Ureter (tissue), 1 donor: Measurements from ENCODE around the gene ASPG. TPM values are rescaled to one million over a fixed set of nuclear protein-coding genes. Genes with fewer than 3 reads are reported as not detected.

ENCODE experiments used
- DNase-seq: peaks from one replicate; pipeline ENCODE4 v3.0.0-alpha.2; 2020; ENCODE audit warnings: low spot score
- total RNA-seq: library from RNA; stranded (reverse); gene quantifications from one replicate; pipeline ENCODE4 v1.2.4, GENCODE V29; 2023
- donor health status: DM: yes; HTN: yes; CAD: no.

The ASPG gene
- total RNA-seq, 1 donor from 2014 or later: 6.4 TPM

DNA sequence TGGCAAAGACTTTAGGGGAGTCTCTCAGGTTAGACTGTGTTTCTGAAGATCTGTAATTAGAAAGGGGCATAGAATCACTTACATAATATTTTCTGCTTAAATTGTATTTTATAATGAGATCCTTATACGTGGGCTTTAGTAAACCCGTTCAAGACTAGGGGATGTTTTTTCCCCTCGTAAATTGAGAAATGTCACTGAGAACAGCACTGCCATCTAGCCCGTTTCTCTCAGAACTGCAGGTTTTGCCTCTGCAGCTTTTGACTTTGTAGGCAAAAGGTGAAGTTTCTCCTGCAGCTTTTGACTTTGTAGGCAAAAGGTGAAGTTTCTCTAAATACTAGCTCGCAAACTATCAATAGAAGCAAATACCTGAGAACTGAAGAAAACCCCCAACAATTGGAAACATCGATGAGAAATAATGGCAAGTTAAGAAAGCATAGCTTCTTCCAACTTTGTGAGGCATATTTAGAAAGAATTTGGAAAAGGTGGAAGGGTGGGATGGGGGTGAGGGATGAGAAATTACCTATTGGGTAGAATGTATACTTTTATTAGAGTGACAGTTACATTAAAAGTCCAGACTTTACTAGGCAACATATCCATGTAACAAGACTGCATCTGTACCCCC, 9.9 kb upstream of the ASPG start:
- no peak for DNase-seq

DNA sequence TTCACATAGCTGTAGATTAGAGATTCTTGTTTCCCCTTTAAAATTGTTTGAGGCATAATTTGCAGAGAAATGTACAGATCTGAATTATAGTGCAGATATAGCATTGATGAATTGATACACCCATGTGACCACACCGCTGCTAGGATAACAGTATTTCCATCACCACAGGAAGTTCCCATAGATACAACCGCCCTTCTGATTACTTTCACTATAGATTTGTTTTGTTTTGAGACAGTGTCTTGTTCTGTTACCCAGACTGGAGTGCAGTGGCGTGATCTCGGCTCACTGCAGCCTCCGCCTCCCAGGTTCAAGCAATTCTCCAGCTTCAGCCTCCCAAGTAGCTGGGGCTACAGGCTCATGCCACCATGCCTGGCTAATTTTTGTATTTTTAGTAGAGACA, 8.8 kb upstream of the ASPG start:
- no peak for DNase-seq

DNA sequence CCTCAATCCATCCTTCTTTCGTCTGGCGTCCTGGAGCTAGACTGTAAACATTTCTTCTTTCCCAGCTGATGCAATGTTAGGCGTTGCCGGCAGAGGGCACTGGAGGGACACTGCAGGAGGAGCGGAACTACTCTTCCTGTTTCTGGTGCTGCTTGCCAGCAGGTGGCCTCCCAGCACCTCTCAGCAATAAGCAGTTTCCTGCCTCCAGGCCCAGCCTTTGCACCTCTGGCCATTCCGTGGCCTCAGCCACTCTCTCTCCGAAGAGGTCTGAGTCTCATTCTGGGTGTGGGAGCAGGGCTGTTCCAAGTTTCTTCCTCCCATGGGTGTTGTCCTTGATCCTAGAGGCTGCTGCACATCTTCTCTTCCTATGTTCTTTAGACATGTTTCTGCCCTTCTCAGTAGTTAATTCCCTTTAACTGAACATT, 7.5 kb upstream of the ASPG start:
- peak; percentile 91 for DNase-seq

DNA sequence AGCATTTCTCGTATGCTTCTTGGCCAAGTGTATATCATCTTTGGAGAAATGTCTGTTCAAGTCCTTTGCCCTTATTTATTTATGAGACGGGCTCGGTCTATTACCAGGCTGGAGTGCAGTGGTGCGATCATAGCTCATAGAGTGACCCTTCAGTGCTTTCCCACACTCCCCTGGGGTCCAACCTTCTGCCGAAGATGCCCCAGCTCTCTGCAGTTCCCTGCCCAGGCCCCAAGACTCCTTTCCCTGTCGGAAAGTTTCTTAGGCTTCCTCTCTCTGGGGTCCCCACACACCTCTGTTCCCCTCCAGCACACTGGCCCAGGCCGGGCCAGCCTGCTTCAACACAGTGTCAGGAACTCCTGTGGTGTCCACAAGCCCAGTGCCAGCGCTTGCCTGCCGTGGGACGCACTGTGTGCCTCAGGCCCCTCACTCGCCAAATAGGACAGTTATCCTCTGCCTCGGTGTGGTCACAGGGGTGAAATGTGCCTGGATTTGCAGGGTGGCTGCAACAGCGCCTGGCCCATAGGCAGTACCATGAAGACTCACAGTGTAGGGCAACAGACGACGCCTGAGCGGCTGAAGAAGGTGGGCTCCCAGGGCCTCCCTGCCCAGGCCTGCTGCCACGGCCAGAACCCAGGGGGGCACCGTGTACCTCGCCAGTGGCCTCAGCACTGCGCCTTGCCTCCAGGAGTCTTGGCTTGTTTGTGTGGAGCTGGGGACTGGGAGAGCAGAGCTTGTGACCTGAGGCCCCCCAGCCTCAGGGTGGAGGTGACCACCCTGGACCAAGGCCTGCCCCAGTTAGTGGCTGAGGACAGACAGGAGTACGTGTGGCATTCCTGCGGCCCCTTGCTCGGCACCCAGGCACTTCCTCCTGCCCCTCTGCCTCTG, 4.9 kb upstream of the ASPG start:
- no peak for DNase-seq

DNA sequence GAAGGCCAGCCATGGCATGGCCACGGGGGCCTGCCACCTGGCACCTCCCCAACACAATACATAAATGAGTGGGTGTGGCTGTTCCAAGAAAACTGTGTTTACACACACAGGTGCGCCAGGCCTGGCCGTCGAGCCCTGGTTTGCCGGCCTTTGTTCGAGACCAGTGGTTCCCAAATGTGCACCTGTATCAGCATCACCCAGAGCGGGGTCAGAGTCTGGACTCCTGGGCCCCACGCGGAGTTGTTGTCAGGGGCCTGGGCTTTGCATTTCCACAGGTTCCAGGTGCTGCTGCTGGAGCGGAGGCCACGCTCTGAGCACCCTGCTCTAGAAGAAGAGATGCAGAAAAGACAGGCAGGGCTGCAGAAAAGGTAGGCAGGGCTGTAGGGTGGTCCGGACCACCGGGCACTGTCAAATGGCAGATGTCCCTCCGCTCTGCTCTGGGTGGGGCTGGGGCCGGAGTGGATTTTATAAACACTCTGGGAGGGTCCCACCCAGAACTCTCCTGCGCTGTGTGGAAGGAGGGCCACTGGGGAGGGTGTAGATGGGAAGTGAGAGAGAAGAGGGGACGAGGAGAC, 4.2 kb upstream of the ASPG start:
- DNase-seq: peak; percentile 41

DNA sequence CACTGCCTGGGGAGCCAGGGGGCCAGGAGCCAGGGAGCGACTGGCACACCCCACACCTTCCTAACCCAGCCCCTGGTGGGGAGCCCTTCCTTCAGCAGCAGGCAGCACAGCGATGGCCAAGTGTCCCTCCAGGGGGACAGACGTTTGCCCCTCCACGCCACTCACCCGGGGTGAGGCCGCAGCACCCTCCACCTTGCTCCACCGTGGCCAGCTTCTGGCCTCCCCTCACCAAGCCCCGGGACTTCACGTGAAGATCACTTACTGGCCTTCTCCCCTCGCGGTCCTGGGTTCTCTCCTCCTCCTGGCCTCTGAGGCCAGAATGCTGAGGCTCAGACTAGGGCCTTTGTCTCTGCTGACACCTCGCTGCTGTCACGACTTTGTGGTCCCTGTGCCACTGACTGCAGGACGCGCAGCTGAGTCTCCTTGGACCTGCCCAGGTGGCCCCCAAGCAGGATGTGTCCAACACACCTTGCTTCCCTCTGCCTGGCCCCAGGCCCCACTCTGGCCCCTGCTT, 3.5 kb upstream of the ASPG start:
- DNase-seq: no peak

DNA sequence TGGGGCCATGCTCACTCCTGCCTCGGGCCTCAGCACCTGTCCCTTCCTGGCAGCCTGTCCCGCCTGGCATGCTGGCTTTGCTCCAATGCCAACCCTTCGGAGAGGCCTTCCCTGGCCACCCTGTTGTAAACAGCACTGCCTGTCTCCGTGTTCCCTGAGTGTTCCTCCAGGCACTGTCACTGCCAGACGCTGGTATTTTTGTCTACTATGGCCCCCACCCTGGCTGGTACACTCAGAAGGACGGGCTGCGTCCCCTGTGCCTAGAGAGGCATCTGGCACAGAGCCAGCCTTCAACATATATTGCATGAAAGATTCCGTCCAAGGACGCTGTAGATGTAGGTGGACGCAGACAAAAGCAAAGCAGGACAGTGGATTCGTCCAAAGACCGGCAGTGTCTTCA, 2.7 kb upstream of the ASPG start:
- DNase-seq: no peak

DNA sequence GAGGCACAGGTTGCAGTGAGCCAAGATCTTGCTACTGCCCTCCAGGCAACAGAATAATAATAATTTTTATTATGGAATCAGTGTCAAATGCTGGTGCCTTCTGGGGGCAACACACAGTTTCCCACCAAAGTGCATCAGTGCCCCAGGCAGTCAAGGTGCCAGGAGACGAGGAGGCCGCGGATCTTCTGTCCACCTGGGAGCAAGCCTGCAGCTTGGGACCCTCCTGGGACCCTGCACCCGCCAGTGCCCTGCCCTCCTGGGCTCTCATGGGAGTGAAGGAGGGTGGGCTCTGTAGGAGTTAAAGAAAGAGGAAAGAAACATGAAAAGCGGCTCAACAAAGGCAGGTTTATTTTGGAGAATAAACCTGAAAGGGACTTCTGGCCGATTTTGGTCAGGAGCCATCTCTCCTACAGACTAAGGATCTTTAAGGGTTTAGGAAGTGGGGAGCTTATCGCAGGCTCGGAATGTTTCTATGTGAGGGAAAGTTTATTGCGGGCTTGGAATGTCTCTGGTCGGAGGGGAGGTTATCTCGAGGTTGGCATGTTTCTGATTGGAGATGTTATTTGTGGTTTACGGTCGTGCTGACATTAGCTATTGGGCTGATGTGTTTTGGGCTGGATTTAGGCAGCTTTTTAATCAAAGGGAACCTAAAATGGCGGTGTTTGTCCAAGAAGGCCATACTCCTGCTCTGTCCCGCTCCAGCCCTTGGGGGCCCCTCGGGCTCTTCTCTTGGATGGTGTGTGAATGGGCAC, 1.1 kb upstream of the ASPG start:
- DNase-seq: no peak

DNA sequence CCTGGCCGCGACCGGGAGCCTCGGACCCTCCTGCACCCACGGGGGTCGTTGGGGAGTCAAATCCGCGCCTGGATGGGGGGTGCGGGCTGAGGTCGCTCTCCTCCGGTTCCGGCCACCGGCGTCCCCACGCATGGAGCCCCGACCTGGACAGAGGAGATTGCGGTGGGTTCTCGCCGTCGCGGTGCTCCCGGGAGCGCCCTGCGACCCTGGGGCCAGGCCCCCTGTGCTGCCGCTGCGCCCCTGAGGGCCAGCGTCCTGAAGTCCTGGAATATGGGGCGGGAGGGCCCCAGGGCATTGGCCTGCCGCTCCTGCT, 345 bp downstream of the ASPG start:
- DNase-seq: no peak

DNA sequence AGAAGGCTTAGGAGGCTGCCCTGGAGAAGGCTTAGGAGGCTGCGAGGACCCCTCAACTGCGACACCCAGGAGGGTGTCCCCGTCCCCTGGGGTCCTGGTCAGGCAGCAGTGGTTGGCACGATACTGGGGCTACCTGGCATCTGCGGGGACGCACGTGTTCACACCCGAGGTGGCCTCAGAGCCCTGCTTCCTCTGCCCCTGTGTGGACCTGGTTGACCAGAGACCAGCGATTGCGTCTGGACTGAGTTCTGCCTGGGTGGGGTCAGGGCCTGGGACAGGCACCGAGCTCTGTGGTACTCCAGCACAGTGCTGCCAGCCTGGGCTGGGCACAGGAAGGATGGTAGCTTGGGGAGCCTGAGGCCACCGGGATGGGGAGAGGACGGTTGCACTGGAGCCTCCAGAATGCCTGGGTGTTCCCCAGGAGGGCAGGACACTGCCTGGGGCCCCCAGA, 735 bp downstream of the ASPG start:
- peak; percentile 43 for DNase-seq

DNA sequence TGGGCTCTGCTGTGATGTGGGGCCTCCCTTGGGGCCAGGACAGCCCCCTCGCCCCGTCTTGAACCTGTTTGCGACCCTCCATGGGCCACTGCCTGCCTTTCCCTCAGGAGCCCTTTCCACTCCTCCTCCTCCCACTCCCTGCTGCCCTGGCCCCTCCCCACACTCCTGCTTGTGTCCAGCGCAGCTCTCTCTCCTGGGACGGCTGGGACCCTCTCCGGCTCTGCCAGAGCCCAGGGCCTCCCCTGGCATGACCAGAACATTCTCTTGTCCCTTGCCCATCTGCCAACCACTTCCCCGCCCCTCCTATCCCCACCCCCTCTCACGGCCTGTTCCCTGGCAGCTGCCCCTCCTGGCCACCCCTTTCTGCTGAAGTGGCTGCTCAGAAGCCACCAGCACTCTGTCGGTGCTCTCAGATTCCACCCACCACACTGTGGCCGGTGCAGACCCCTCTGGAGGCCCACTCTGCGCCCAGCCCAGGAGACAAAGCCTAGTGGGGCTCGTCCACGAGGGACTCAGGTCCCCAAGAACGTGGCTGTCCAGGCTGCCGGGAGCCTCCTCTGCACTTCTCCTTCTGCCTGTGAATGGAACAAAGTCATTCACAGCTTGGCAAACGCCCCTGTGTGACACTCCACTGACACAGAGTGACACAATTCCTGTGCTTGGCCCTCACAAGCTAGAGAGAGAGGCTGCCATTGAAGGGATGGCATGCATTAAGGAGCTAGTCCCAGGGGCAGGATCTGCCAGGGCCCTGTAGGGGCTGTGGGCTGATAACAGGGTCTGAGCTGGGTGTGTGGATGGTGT, 1.4 kb downstream of the ASPG start:
- no peak for DNase-seq

DNA sequence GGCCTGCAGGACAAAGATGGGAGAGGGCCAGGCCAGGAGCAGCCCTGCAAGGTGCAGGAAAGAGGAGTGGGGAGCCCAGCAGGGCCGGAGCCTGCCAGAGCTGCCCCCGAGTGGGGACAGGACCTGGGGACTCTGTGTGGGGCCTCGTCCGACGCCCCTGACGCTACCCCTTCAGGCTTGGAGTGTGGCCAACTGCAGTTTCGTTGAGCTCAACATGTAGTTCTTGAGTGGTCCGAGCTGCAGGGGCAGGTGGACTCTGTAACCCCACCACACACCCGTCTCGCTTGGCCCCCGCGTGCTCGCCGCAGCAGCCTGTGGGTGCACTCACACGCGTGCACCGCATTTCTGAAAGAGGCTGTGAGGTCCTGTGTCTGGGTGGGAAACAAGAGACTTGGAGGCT, 2.0 kb downstream of the ASPG start:
- DNase-seq: no peak

DNA sequence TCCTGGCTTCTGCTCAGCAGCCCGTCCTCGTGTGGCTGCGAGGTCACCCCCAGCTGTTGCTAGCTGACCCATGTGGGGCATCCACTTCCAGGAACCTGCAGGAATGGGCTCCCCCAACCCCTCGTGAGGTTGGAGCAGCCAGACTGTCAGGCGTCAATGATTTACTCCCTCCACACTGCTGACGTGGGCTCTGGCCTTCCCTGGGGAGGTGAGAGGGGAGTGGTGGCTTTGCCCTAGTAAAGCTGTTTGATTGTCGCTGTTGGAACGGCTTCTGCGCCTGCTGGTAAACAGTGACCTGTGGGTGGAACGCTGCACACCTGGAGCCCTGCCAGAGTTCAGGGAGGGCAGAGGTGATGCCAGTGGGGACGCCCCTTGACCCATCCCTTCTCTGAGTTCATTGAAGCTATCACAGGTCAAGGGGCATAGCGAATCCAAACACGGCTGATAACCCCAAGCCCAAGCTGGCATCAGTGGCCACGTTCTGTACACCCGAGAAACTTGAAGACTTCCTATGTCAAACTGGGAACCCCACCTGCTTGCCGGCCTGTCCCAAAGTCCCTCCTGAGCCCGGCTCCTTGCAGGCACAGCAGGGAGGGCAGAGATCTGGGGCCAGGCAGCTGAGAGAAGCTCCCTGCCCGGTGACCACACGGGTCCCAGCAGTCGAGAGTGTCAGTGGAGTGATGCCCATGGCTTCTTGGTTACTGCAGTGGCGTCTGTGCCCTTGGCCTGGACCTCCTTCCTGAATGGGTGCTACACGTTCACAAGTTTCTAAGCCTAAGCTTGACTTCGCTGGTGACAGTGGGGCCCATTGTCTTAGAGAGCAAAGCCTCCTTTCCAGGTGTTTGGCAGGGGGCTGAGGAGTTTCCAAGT, 2.7 kb downstream of the ASPG start:
- DNase-seq: no peak

DNA sequence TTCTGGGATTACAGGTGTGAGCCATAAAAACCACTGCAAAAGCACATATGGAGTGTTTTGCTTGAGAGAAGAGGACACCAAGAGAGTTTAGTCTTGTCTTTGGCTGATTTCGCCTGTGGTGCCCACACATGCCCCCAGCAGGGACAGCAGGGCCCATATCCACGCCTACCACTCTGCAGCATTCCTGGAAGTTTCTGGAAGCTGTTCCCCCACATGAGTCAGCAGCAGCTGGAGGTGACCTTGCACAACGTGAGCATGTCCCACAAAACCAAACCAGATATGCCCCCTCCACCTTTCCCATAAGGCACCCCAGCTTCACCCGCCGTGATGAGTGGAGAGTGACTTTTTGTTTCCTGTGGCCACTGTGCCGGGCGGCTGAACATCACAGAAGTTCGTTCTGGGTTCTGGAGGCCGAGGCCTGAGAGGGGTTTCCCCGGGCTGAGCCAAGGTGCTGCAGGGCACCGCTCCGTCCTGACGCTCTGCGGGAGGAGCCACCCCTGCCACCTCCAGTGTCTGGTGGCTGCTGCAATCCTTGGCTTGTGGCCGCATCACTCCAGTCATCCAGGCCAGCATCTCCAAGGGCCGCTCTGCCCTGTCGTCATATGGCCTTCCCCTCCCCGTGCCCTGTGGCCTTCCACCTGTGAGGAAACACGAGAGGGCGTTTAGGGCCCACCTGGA, 4.7 kb downstream of the ASPG start:
- no peak for DNase-seq

DNA sequence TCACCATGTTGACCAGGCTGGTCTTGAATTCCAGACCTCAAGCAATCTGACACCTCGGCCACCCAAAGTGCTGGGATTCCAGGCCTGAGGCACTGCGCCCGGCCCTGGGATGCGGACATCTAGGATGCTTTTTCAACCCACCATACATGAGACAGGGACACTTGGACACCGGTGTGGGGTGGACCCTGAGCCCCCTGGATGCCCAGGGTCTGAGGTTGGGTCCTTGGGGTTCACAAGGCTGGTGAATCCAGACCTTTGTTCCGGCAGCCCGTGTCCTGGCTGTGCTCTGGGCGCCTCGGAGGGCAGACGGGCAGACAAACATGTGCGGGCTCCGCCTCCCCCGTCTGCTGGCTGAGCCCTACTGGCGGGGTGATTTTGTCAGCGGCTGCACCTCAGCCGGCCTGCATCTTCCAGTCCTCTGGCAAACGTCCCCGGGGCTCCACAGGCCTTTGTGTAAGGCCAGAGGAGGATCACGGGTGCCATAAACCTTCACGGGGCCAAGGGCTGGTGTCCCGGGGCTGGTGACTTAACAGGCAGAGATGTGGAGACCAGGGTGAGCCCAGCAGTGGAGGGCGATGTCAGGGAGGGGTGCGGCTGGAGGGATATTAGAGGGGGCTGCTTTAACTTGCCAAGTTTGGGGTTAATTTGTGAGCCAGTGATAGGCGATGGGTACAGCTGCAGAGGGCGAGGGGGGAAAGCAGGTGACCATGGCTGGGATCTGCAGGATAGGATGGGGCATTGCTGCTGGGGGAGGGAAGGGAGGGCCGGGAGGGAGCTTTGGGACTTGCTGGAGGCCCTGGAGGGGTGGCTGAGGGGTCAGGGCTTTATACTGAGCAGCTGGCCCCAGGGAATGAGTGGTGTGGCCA, 5.8 kb downstream of the ASPG start:
- DNase-seq: peak; percentile 41

DNA sequence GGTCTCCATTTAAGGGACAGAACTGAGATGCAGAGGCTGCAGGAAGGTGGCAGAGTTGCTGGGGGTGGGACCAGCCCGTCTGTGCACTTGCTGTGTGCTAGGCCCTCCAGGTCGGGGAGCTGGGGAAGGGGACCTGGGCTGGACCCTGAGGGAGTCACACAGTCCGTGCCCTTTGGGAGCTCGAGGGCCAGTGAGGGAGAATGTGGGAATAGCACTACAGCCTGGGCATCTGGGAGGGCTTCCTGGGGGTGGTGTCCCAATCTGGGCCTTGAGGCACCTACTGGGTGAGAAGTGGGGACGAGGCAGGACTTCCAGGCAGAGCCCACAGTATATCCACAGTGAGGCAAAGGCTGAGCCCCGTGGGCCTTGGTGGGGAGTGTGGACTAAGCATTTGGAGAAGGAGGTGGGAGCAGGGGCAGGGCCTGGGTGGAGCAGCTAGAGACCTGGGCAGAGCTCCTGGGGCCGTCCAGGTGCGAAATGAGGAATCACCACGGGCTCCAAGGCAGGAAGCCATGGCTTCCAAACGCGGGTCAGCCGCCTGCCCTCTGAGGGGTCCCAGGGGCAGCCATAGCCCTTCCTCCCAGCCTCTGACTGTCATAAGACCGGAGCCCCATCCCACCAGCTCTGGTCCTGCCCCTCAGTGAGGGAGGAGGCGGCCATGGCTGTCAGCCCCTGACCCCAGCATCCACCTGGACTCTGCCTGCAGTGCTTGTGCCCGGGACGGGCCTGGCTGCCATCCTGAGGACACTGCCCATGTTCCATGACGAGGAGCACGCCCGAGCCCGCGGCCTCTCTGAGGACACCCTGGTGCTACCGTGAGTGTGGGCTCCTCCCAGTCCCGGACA, 6.6 kb downstream of the ASPG start:
- DNase-seq: no peak

DNA sequence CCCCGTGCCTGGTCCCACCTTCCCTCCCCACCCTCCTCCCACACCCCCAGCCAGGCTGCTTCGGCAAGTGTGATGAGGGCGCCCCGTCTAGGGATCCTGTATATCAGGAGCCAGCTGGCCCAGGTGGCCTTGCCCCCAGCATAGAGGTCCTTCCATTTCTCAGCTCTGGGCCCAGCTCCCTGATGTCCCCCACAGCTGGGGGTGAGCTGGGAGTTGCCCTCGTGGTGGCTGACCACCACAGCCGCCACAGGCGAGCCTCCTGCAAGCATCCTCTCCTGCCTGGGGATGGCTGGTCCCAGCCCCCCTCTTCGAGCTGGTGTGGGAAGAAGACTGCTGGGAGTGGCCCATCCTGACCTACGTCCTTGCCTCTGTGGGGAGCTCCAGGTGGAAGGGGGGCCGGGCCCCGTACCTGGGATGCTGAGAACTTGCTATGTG, 7.4 kb downstream of the ASPG start:
- DNase-seq: no peak
